Memory B cell (primary cell): Measurements from ENCODE around the gene OR2AJ1.
"Not testable (repeated sequence)": the region's sequence is repeated elsewhere in the genome, so short reads cannot be mapped to it uniquely, and the experiment has no call there.

Experiments used
- ATAC-seq: fragments of 150-1000 bp; cut with Tn5 transposase; 2 replicates; pipeline ENCODE4 v1.10.0; 2021; ENCODE audit warnings: low read depth, mild to moderate bottlenecking, moderate library complexity
- DNase-seq, 2 donors: peaks; one replicate each; pipeline ENCODE4 v3.0.0; 2022; ENCODE audit warnings: low spot score in 2 of 2
- H3K27ac Mint-ChIP-seq: one replicate; pipeline ENCODE4 v1.8.0; 2022; ENCODE audit warnings: mild to moderate bottlenecking, moderate library complexity, mixed read lengths
- H3K27me3 Mint-ChIP-seq: one replicate; pipeline ENCODE4 v1.8.0; 2022; ENCODE audit warnings: mixed read lengths
- H3K36me3 Mint-ChIP-seq: one replicate; pipeline ENCODE4 v1.8.0; 2022; ENCODE audit warnings: mild to moderate bottlenecking, mixed read lengths
- H3K4me1 Mint-ChIP-seq: one replicate; pipeline ENCODE4 v1.8.0; 2022; ENCODE audit warnings: mixed read lengths
- H3K4me3 Mint-ChIP-seq: one replicate; pipeline ENCODE4 v1.8.0; 2022; ENCODE audit warnings: mild to moderate bottlenecking, moderate library complexity, mixed read lengths
- H3K9me3 Mint-ChIP-seq: one replicate; pipeline ENCODE4 v1.8.0; 2022; ENCODE audit warnings: mixed read lengths

The OR2AJ1 gene

DNA sequence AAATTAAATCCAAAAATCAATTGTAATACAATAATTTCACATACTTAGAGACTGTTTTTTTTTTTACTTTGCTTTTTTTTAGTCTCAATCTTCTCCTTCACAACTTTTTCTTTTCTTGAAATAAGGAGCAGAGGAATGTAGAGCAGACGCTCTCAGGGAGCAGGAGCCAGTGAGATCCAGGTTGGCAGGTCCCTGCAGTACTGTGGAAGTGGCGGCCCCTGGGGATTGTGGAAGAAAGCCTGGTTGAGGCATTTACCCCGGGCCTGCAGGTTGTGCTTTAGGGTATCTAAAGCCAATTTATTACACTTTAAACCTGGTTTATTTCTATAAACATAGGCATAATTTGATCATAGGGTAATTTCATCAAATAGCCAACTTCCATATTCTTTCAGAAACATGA is 748 bp upstream of the OR2AJ1 start:
- DNase-seq, result no peak
- Mint-ChIP-seq H3K9me3 (no peaks in the 10 kb centered on the region), H3K36me3 (no peaks in the 10 kb centered on the region), H3K4me3 (no peak overlapping the region), H3K4me1 (no peaks in the 10 kb centered on the region), H3K27ac (no peak overlapping the region), H3K27me3 (no peaks in the 10 kb centered on the region)
- no peak for ATAC-seq

DNA sequence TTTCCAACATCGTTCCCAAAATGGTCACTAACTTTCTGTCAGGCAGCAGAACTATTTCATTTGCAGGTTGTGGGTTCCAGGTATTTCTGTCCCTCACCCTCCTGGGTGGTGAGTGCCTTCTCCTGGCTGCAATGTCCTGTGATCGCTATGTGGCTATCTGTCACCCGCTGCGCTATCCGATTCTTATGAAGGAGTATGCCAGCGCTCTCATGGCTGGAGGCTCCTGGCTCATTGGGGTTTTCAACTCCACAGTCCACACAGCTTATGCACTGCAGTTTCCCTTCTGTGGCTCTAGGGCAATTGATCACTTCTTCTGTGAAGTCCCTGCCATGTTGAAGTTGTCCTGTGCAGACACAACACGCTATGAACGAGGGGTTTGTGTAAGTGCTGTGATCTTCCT is 9.3 kb downstream of the OR2AJ1 start:
- no peak for ATAC-seq
- Mint-ChIP-seq H3K36me3 (no peaks in the 10 kb centered on the region), H3K4me3 (no peak overlapping the region), H3K4me1 (no peaks in the 10 kb centered on the region), H3K9me3 (no peaks in the 10 kb centered on the region), H3K27me3 (peaks cover 1% of the 10 kb centered on the region), H3K27ac (no peak overlapping the region)
- DNase-seq, result no peak

DNA sequence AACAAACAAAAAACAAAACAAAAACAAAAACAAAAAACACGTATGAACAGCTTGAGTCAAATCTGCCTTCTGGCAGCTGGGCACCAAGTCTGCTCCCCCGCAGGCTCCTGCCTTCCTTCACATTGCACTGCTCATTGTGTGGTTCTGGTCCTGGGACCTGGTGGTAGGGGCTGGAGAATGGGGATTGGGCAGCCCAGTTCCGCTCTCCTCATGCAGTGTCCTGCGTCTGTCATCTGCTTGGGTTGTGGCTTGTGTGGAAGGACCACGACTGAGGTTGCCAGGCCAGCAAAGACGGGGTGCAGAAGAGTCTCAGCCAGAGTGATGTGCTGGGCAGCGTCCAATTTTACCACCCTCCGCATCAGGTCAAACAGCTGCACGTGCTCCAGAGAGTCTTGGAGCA is 11.1 kb downstream of the OR2AJ1 start:
- H3K9me3 Mint-ChIP-seq, result no peaks in the 10 kb centered on the region
- no peak overlapping the region for H3K4me3 Mint-ChIP-seq
- no peak for DNase-seq
- no peaks in the 10 kb centered on the region for H3K36me3 Mint-ChIP-seq
- ATAC-seq, result no peak
- peaks cover 3% of the 10 kb centered on the region for H3K27me3 Mint-ChIP-seq
- H3K4me1 Mint-ChIP-seq, result no peaks in the 10 kb centered on the region
- H3K27ac Mint-ChIP-seq, result no peak overlapping the region

GRCh38 chr1:247936415-247936814 is 11.7 kb downstream of the OR2AJ1 start:
- Mint-ChIP-seq H3K4me3 (no peak overlapping the region), H3K27me3 (peaks cover 3% of the 10 kb centered on the region), H3K9me3 (peaks cover 2% of the 10 kb centered on the region), H3K36me3 (no peaks in the 10 kb centered on the region), H3K27ac (no peak overlapping the region), H3K4me1 (no peaks in the 10 kb centered on the region)
- ATAC-seq (no peak), DNase-seq (no peak)

DNA sequence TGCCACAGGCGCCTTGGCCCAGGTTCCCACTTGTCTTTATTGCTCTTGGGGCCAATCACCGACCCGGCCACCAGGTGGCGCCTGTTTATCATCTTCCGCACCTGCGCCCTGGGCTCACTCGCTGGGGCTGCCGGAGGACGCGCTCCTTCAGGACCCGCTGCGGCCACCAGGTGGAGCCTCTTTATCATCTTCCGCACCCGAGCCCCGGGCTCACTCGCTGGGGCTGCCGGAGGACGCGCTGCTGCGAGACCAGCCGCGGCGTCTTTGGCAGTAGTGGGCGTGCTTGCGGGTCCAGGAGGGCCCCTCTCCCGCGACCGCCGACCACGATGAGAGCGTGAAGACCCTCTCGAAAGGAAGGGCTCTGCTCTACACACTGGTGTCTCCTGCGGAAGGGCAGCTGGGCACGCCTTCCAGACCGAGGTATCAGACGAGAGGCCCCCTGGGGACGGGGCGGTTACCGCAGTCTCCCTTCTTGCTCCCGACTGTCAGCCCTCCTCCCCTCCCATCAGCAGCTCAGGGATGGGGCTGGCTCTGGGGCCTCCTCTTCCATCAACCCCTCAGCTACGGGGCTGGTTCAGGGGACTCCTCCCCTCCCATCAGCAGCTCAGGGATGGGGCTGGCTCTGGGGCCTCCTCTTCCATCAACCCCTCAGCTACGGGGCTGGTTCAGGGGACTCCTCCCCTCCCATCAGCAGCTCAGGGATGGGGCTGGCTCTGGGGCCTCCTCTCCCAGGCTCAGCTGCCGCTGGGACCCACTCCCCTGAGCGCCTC is 12.5 kb downstream of the OR2AJ1 start:
- peak; percentile 77 to 90 for DNase-seq
- peak overlapping the region; percentile 76 for H3K4me3 Mint-ChIP-seq
- peak; percentile 96 for ATAC-seq
- not testable (repeated sequence) for H3K9me3 Mint-ChIP-seq, H3K27me3 Mint-ChIP-seq, H3K4me1 Mint-ChIP-seq, H3K27ac Mint-ChIP-seq, H3K36me3 Mint-ChIP-seq

DNA sequence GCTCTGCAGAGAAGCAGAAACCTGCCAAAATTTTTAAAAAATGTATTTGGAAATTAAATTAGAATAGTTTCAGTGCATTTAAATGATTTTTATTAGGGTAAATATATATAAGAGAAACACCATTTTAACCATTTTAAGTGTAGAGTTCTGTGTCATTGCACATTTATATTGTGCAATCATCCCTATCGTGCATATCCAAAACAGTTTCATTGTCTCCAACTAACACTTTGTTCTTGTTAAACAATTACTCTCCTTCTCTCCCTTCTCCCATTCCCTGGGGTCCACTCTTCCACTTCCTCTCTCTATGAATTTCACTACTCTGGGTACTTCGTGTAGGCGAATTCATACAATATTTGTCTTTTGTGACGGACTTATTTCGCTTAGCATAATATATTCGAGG is 17.9 kb downstream of the OR2AJ1 start:
- Mint-ChIP-seq H3K27me3 (peaks cover 3% of the 10 kb centered on the region), H3K9me3 (peaks cover 7% of the 10 kb centered on the region), H3K4me1 (no peaks in the 10 kb centered on the region), H3K27ac (no peak overlapping the region), H3K4me3 (no peak overlapping the region), H3K36me3 (no peaks in the 10 kb centered on the region)
- ATAC-seq (no peak), DNase-seq (no peak)

GRCh38 chr1:247948558-247948957 is 23.9 kb downstream of the OR2AJ1 start, which contains the start of gene OR2L8:
Gene OR2L8, plus strand, starts transcription at chr1:247948858. Its CDS starts 0 bp downstream, at chr1:247948858.
- DNase-seq (no peak), ATAC-seq (no peak)
- Mint-ChIP-seq H3K36me3 (peaks cover 2% of the 10 kb centered on the region), H3K4me1 (no peaks in the 10 kb centered on the region), H3K4me3 (no peak within 1 kb of the TSS), H3K9me3 (peaks cover 6% of the 10 kb centered on the region), H3K27ac (no peak within 1 kb of the TSS), H3K27me3 (peaks cover 3% of the 10 kb centered on the region)

- no peak for ATAC-seq
- H3K27me3 Mint-ChIP-seq, result peaks cover 3% of the 10 kb centered on the region
- H3K27ac Mint-ChIP-seq, result no peak overlapping the region
- no peak overlapping the region for H3K4me3 Mint-ChIP-seq
- H3K4me1 Mint-ChIP-seq, result no peaks in the 10 kb centered on the region
- peaks cover 6% of the 10 kb centered on the region for H3K9me3 Mint-ChIP-seq
- DNase-seq, result no peak
- peaks cover 2% of the 10 kb centered on the region for H3K36me3 Mint-ChIP-seq
Measured at GRCh38 chr1:247953408-247953807, 28.7 kb downstream of the OR2AJ1 start.

DNA sequence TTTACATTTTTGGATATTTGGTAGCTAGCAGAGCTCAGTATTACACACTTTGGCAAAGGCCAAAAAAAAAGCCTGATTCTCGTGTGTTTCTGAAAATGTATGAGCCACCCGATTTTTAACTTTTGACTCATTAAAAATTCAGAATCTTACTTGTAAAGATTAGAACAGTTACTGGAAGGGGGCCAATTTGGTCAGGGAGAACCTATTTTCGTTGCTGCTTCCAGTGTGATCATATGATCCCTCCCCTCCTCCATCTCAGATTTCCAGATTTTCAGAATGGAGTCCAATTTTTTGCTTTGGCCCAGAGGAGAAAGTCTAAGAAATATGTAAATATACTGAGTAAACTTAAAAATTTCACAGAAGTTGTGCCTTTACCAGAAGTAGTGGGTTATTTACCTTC is 37.1 kb downstream of the OR2AJ1 start:
- ATAC-seq (no peak), DNase-seq (no peak)
- H3K4me3 Mint-ChIP-seq, result no peak overlapping the region
- H3K36me3 Mint-ChIP-seq, result no peaks in the 10 kb centered on the region
- H3K27me3 Mint-ChIP-seq, result peaks cover 3% of the 10 kb centered on the region
- peaks cover 6% of the 10 kb centered on the region for H3K9me3 Mint-ChIP-seq
- H3K27ac Mint-ChIP-seq, result no peak overlapping the region
- H3K4me1 Mint-ChIP-seq, result peaks cover 5% of the 10 kb centered on the region

DNA sequence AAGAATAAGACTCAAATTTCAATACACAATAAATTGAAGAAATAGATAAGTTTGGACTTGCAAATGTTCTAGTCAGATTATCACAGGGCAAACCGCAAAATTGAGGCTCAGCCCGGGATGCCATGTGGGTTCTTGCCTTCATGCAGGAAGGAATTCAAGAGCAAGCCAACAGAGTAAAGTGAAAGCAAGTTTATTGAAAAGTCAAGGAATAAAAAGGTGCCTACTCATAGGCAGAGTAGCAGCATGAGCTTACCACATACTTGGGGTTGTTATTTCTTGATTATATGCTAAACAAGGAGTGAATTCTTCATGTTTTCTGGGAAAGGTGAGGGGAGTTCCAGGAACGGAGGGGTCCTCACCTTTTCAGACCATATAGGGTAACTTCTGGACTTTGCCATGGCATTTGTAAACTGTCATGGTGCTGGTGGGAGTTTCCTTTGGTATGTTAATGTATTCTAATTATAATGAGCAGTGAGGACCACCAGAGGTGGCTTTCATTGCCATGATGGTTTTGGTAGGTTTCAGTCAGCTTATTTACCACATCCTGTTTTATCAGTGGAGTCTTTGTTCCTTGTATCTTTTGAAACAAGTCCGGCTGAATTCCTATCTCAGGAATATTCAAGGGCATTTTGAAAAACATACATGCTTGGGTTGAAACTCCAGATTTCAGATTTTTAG is 38.4 kb downstream of the OR2AJ1 start:
- Mint-ChIP-seq H3K27me3 (peaks cover 5% of the 10 kb centered on the region), H3K9me3 (peaks cover 4% of the 10 kb centered on the region), H3K27ac (no peak overlapping the region), H3K36me3 (no peaks in the 10 kb centered on the region), H3K4me1 (peaks cover 14% of the 10 kb centered on the region), H3K4me3 (no peak overlapping the region)
- no peak for DNase-seq
- ATAC-seq, result no peak

DNA sequence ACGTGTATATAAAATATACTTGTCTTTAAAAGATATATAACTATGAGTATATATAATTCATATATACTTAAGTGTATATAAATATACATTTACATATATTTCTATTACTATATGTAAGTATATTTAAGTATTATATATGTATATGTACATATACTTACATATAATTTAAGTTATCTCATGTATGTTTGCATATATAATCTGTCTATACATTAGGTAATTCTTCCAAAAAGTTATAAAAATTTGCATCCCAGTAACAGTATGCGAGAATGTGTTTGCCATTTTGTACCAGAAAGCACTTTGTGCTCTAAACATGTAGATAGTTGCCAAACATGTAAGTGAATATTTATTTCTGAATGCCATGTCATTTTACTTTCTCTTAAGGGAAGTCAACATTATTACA is 40.2 kb downstream of the OR2AJ1 start, which contains the start of gene OR2AK2:
OR2AK2 (plus strand) TSS at position 301 of the 400 bp plus-strand sequence. CDS start 144 bp downstream, outside the sequence.
- Mint-ChIP-seq H3K36me3 (peaks cover 2% of the 10 kb centered on the region), H3K27me3 (peaks cover 5% of the 10 kb centered on the region), H3K9me3 (peaks cover 4% of the 10 kb centered on the region), H3K4me1 (peaks cover 14% of the 10 kb centered on the region), H3K4me3 (no peak within 1 kb of the TSS), H3K27ac (peak within 1 kb of the TSS; percentile 54)
- no peak for ATAC-seq
- no peak for DNase-seq

- Mint-ChIP-seq H3K4me3 (peak overlapping the region; percentile 48), H3K27ac (peak overlapping the region; percentile 54), H3K9me3 (peaks cover 2% of the 10 kb centered on the region), H3K4me1 (peaks cover 14% of the 10 kb centered on the region), H3K36me3 (peaks cover 2% of the 10 kb centered on the region), H3K27me3 (peaks cover 2% of the 10 kb centered on the region)
- DNase-seq (peak in 1 of 2 donors; percentile 26), ATAC-seq (peak; percentile 86)
Measured at GRCh38 chr1:247966532-247967204, 42.0 kb downstream of the OR2AJ1 start.
